GM12873 (cell line): ENCODE results near the gene PYROXD2.

Experiments used
- CTCF ChIP-seq: IDR thresholded peaks from 2 replicates; pipeline ENCODE4 v1.5.1; 2012; ENCODE audit warnings: low read depth, mild to moderate bottlenecking, moderate library complexity, low read length, control low read depth; ENCODE audit not compliant: insufficient read depth; ENCODE audit errors: missing control alignments

PYROXD2 gene

GRCh38 chr10:98457721-98458120 lies 42.7 kb upstream of the PYROXD2 start:
- TF ChIP-seq CTCF: no peak

GRCh38 chr10:98456686-98457482 lies 41.9 kb upstream of the PYROXD2 start:
- TF ChIP-seq CTCF: no peak

- TF ChIP-seq CTCF: no peak
Observed at GRCh38 chr10:98456043-98456570, 41.1 kb upstream of the PYROXD2 start.

GRCh38 chr10:98453729-98454128 lies 38.7 kb upstream of the PYROXD2 start:
- no peak for TF ChIP-seq CTCF

- TF ChIP-seq CTCF: no peak
Observed at GRCh38 chr10:98450618-98451017, 35.6 kb upstream of the PYROXD2 start.

- no peak for TF ChIP-seq CTCF
Observed at GRCh38 chr10:98449287-98449686, 34.3 kb upstream of the PYROXD2 start.

GRCh38 chr10:98446661-98447221 lies 31.8 kb upstream of the PYROXD2 start, which contains the start of gene HPS1:
Gene HPS1 (minus strand): TSS chr10:98446935. CDS start chr10:98443240, 3,695 bp downstream.
- TF ChIP-seq CTCF: no peak
